GM21723 (cell line): ENCODE results near the gene SNX32.

Experiments used
- ATAC-seq: cut with Tn5 transposase; IDR thresholded peaks from one replicate; pipeline ENCODE4 v1.9.1; 2021; ENCODE audit warnings: mild to moderate bottlenecking, moderate library complexity; ENCODE audit not compliant: unreplicated experiment

The SNX32 gene

DNA sequence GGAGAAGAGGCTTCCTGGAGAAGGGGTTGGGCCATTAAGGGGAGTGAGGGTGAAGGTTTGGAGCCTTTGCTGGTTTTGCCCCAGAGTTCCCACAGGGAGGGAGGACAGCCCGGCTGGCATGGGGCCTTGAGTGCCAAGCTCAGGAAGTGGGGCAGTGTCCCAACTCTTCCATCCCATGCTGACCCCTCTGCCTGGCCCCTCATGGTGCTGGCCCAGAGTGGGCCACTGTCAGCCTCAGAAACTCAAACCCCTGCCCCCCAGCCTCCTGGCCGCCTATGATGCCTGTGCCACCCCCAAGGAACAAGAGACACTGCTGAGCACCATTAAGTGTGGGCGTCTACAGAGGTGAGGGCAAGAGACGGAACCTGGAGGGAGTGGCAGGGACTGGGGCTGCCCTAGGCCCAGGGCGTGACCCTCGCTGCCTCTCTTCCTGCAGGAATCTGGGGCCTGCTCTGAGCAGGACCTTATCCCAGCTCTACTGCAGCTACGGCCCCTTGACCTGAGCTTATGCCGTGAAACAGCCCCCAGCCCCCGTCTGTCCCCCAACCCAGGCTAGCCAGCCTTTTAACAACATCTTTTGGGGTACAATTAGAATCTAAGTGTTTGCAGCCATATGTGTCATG is 31.9 kb downstream of the SNX32 start:
- ATAC-seq = no peak

DNA sequence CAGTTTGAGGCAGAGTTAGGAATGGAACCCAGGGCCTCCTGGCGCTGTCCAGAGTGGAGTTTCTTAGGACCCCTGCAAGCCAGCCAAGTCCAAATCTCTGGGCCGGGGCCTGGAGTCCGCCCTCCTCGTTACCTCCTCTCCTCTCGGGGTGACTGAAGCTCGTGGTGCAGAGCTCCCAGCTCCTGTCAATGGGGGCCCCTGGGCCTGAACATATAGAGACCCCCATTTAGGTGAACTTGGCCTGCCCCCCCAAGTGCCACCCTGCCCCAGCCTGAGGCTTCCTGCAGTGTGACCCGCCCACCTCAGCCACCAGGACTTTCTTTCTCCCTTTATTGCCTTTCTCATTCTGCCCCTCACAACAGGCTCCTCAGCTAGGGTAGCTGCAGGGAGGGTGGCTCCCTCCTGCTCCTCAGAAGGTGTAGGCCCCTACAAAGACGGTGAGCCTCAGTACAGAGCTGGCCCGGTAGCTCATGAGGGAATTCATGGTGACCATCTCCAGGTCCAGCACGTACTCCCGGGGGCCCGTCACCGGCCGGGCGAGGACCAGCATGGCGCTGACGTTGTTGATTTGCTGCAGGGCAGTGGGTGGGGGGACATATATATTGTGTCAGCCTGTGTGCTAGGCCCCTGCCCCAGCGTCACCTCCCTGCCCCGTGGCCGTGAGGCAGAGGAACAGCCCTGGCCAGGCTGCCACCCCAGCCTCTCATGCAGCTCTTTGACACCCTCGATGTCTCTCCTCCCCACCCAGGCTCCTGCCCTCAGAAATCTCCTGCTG is 32.9 kb downstream of the SNX32 start:
- no peak for ATAC-seq

- ATAC-seq = no peak
These were observed 33.7 kb downstream of the SNX32 start for GRCh38 chr11:65867284-65868071.

DNA sequence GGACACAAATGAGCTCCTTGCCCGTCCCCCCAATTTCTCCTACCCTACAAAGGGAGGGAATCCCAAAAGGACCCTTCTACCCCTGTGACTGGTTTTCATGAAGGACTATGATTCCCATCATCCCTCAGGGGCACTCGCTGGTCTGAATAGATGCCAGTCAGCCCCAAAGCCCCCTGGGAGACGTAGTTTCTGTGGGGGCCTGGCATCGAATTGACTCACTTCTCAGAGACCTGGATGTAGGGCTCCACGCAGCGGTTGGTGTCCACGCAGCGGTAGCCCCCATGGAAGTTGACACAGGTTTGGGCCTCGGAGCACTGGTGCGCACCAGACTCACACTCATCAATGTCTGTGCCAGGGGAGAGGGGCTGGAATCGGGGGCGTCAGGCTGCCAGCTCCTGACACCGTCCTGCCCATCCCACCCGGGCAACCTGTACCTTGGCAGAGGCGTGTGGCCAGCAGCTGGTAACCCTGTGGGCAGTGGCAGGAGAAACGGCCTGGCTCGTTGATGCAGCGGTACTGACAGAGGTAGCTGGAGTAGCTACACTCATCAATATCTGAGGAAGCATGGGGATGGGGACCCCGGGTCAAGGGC is 34.4 kb downstream of the SNX32 start:
- no peak for ATAC-seq

- no peak for ATAC-seq
These were observed 35.1 kb downstream of the SNX32 start for GRCh38 chr11:65868907-65869306.

DNA sequence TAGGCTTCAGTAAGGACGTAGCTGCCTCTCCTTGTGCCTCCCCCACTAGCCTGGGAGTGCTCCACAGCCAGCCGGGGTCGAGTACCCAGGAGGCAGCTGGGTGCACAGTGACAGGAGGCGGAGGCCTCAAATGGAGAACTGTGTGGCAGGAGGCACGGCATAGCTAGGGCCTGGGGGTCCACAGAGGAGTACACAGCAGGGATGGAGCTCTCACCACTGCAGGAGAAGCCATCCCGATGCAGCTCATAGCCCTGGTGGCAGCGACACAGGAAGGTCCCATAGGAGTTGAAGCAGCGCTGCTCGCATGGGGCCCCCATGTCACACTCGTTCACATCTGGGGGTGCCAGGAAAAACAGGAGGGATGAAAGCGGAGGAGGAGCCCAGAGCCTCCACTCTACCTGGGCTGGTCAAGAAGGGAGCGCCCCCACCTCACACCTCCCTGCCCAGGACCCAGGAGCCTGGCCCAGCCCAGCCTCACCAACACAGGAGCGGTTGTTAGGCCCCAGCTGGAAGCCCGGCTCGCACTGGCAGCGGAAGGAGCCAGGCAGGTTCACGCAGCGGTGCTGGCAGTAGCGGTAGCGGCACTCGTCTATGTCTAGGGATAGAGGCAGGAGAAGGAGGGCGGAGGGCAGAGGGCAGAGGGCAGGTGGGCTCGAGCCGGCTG is 36.0 kb downstream of the SNX32 start:
- no peak for ATAC-seq

- ATAC-seq = no peak
These were observed 36.5 kb downstream of the SNX32 start for GRCh38 chr11:65870307-65870658.

GRCh38 chr11:65870706-65871681 is 37.2 kb downstream of the SNX32 start:
- ATAC-seq = no peak

GRCh38 chr11:65871811-65872548 is 38.2 kb downstream of the SNX32 start:
- no peak for ATAC-seq

- no peak for ATAC-seq
These were observed 39.0 kb downstream of the SNX32 start, which contains the start of gene EFEMP2 for GRCh38 chr11:65872586-65873317. EFEMP2 (minus strand) TSS chr11:65872800; CDS start chr11:65872354, 446 bp downstream.

- peak; percentile 70 for ATAC-seq
These were observed 39.8 kb downstream of the SNX32 start for GRCh38 chr11:65873318-65874156.

DNA sequence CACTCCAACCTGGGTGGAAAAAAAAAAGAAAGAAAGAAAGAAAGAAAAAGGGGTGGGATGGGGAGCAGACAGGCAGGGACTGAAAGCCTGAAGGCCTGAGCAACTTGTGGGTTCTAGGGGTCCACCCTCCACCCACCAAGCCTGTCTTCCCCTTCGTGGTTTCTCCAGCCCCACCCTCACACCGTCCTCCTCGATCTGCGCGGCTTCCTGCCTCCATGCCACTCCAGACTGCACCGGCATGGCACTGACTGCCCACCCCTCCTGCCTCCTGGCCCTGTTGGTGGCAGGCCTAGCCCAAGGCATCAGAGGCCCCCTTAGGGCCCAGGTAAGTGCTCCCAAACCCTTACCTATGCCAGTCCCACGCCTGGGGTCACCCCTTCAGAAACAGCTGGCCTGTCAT is 45.9 kb downstream of the SNX32 start, which contains the start of gene CTSW:
Gene CTSW, plus strand, starts transcription at position 221 of the 400 bp plus-strand sequence. Its CDS starts 18 bp downstream, at position 239.
- ATAC-seq = no peak

- ATAC-seq = no peak
These were observed 46.3 kb downstream of the SNX32 start for GRCh38 chr11:65880027-65880426.

GRCh38 chr11:65880844-65881421 is 47.2 kb downstream of the SNX32 start:
- ATAC-seq = no peak

GRCh38 chr11:65882120-65883057 is 48.6 kb downstream of the SNX32 start:
- no peak for ATAC-seq
